Central memory CD8-positive, alpha-beta T cell (primary cell): ENCODE data around the gene AASDHPPT.

Experiments used
- ATAC-seq: fragments of 150-1000 bp; cut with Tn5 transposase; replicated peaks from 2 replicates; pipeline ENCODE4 v1.10.0; 2022; ENCODE audit warnings: mild to moderate bottlenecking, moderate FRiP score, moderate number of reproducible peaks; ENCODE audit not compliant: poor library complexity, severe bottlenecking; ENCODE audit errors: extremely low read depth
- DNase-seq, 2 donors: peaks; one replicate each; pipeline ENCODE4 v3.0.0; 2021; ENCODE audit warnings: low spot score in 2 of 2
- H3K27ac Mint-ChIP-seq: one replicate; pipeline ENCODE4 v1.8.0; 2022; ENCODE audit warnings: low read depth, mild to moderate bottlenecking, moderate library complexity, mixed read lengths
- H3K27me3 Mint-ChIP-seq: one replicate; pipeline ENCODE4 v1.8.0; 2022; ENCODE audit warnings: mixed read lengths
- H3K36me3 Mint-ChIP-seq: one replicate; pipeline ENCODE4 v1.8.0; 2022; ENCODE audit warnings: mild to moderate bottlenecking, moderate library complexity, mixed read lengths; ENCODE audit not compliant: insufficient read depth
- H3K4me1 Mint-ChIP-seq: one replicate; pipeline ENCODE4 v1.8.0; 2022; ENCODE audit warnings: mixed read lengths
- H3K4me3 Mint-ChIP-seq: one replicate; pipeline ENCODE4 v1.8.0; 2022; ENCODE audit warnings: mild to moderate bottlenecking, moderate library complexity, mixed read lengths
- H3K9me3 Mint-ChIP-seq: one replicate; pipeline ENCODE4 v1.8.0; 2022; ENCODE audit warnings: mixed read lengths

AASDHPPT gene

DNA sequence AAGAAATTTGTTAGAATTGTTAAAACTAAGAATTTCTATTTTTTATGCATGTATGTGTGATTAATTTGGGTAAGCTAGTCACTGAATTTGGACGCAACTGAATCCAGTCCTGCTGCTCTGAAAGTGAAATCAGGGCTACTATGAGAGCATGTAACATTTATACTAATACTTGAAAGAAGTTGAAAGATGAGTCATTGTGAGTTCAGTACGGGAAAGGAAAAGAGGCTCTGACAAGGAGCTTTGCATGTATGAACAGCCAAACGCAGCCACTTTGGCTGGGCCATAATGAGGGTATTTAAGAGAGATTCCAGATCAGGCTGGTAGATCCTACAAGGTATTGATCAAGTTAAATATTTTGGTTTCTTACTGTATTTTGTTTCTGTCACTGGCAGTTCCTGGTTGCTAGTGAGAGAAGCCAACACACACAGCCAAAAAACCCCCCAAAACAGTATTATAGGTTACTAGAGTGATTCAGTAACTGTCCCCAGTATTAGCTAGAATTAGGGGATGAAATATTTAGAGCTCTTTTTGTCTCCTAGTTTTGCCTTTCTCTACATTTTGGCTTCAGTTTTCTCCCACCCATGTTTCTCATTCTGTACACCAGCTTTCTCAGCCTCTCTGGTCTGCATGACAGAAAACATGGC lies 14.1 kb downstream of the AASDHPPT start:
- Mint-ChIP-seq H3K9me3 (no peaks in the 10 kb centered on the region), H3K36me3 (peaks cover 28% of the 10 kb centered on the region), H3K4me1 (peaks cover 38% of the 10 kb centered on the region), H3K27me3 (no peaks in the 10 kb centered on the region), H3K4me3 (no peak overlapping the region), H3K27ac (no peak overlapping the region)
- no peak for DNase-seq
- ATAC-seq, result no peak

DNA sequence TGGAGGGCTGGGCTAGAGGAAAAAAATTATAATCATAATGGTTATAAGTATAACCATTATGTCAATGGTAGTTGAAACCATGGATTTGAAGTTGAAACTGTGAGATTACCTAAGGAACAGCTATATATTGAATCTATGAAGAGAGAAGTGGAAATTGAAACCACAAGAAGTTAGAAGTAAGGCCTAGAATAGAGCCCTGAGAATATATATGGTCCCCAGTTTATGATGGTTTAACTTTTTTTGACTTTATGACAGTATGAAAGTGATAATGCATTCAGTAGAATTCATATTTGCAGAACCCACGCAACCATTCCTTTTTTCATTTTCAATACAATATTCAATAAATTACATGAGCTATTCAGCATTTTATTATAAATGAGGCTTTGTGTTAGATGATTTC lies 15.0 kb downstream of the AASDHPPT start:
- Mint-ChIP-seq H3K27ac (no peak overlapping the region), H3K36me3 (peaks cover 36% of the 10 kb centered on the region), H3K4me1 (peaks cover 33% of the 10 kb centered on the region), H3K27me3 (no peaks in the 10 kb centered on the region), H3K9me3 (no peaks in the 10 kb centered on the region), H3K4me3 (no peak overlapping the region)
- ATAC-seq, result no peak
- DNase-seq, result no peak

DNA sequence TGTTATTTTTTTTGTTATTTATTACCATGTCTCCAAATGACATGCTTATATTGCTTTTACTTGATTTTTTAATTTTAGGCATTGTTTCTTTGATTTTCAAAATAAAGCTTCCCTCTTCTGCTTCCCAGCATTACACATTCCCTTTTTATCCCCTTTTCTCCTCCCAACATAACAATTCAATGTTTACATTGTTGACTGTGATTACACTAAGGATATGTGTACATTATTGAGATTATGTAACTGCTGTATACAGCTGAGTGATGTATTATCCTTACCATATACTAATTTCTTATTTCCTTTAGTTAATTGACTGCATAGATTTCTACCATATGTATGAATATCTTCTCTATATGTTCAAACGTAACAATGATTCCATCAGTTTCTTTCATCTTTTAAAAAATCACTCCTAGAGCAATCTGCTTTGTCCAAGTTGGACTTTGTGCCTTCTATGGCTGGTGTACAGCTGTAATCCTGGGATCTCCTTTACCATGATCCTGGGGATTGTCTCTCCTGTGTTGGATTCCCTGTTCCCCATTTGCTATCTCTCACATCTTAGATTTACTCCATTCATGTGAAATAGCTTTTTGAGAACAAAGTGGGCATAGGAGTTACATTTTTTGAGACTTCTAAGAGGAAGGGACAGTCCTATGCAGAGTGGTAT lies 21.6 kb downstream of the AASDHPPT start:
- Mint-ChIP-seq H3K4me1 (no peaks in the 10 kb centered on the region), H3K36me3 (peaks cover 36% of the 10 kb centered on the region), H3K9me3 (no peaks in the 10 kb centered on the region), H3K27me3 (no peaks in the 10 kb centered on the region), H3K27ac (no peak overlapping the region), H3K4me3 (no peak overlapping the region)
- ATAC-seq (no peak), DNase-seq (no peak)

DNA sequence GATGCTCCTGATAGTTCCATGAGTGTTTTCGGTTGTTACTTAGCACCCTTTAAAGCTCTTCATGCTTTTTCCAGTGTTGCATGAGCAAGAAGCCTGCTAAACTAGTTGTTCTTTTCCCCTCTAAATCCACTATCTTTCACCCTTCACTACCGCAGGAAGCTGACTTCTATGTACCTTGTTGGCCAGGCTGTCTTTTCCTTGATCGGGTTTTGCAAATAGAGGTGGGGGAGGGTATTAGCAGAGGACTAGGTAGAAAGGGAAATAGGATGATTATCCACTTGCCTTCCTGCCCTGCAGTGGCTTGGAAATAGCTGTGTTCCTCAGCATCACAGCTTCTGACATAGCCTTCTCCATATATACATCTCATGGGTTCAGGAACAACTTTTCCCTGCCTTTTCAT lies 23.9 kb downstream of the AASDHPPT start:
- H3K27me3 Mint-ChIP-seq, result no peaks in the 10 kb centered on the region
- no peaks in the 10 kb centered on the region for H3K4me1 Mint-ChIP-seq
- no peak for DNase-seq

DNA sequence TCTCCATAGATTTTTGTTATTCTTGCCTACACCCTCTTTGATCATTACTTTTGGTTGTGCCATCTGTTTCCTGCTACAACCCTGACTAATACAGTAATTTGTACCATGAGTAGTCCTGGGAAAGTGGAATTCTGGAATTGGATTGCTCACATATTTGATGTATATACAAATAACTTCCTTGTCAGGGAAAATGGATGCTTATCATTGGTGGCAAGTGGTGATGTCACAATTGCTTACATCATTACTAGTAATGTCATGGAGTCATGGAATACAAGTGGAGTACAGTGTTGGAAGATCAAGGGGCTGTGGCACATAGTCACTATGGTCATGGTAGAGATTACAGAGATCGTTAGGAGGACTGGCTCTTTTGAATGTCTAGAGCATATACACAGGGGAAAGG lies 24.4 kb downstream of the AASDHPPT start:
- Mint-ChIP-seq H3K27me3 (no peaks in the 10 kb centered on the region), H3K9me3 (no peaks in the 10 kb centered on the region), H3K36me3 (peaks cover 19% of the 10 kb centered on the region), H3K27ac (no peak overlapping the region), H3K4me1 (no peaks in the 10 kb centered on the region), H3K4me3 (no peak overlapping the region)
- DNase-seq (no peak), ATAC-seq (no peak)

More for the DNA sequence above, 23.9 kb downstream of the AASDHPPT start:
- Mint-ChIP-seq H3K9me3 (no peaks in the 10 kb centered on the region), H3K27ac (no peak overlapping the region), H3K36me3 (peaks cover 23% of the 10 kb centered on the region), H3K4me3 (no peak overlapping the region)
- ATAC-seq, result no peak

DNA sequence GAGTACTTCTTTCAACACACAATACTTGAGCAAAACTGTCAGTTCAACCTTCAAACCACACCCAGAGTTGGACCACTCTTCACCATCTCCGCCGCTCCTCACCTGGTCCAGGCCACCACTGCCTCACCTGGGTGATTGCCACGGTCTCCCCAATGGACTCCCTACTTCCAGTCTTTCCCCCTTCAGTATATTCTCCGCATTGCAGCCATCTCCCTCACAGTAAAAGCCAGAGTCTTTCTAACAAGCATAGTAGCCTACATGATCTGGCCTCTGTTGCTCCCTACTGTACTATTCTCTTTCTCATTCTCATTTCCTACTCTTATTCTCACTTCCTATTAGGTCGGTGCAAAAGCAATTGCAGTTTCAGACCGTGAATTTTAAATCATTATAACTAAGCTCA lies 28.5 kb downstream of the AASDHPPT start:
- H3K4me3 Mint-ChIP-seq, result no peak overlapping the region
- H3K36me3 Mint-ChIP-seq, result no peaks in the 10 kb centered on the region
- H3K9me3 Mint-ChIP-seq, result no peaks in the 10 kb centered on the region
- H3K27ac Mint-ChIP-seq, result no peak overlapping the region
- H3K4me1 Mint-ChIP-seq, result no peaks in the 10 kb centered on the region
- peaks cover 12% of the 10 kb centered on the region for H3K27me3 Mint-ChIP-seq
- ATAC-seq (no peak), DNase-seq (no peak)

DNA sequence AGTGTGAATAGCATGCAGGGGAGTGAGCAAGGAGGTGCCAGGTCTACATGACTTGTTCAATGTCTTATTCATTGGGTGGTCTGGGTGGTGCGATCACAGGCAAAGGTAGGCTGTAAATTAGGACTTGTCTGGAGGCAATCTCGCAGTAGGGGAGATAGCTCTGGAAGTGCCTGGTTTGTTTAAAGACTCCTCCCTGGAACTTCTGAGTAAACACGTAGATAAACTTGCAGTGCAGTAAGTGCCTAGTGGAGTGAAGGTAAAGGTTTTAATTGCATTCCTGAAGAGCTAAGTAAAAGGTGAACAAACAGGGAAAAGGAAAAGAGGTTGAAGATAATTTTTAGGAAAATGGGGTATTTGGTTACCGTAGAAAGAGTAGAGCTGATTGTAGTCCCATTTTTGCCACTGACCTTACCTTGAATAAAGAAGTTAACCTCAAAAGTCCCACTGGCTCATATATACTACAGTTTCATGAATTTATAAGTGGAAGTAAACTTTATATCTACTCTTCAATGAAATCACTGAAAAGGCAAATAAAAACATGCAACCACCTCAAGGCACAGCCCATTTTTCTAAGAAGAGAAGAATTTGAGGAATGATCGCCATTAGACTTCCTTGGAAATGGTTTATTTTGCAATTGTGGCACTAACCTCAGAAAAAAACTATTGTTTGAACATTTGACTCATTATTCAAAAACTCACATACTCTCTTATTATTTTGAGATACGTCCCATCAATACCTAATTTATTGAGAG lies 44.3 kb downstream of the AASDHPPT start:
- ATAC-seq, result no peak
- DNase-seq, result no peak
- H3K4me3 Mint-ChIP-seq, result no peak overlapping the region
- no peaks in the 10 kb centered on the region for H3K4me1 Mint-ChIP-seq
- H3K36me3 Mint-ChIP-seq, result no peaks in the 10 kb centered on the region
- peaks cover 47% of the 10 kb centered on the region for H3K27me3 Mint-ChIP-seq
- H3K9me3 Mint-ChIP-seq, result no peaks in the 10 kb centered on the region
- H3K27ac Mint-ChIP-seq, result no peak overlapping the region

DNA sequence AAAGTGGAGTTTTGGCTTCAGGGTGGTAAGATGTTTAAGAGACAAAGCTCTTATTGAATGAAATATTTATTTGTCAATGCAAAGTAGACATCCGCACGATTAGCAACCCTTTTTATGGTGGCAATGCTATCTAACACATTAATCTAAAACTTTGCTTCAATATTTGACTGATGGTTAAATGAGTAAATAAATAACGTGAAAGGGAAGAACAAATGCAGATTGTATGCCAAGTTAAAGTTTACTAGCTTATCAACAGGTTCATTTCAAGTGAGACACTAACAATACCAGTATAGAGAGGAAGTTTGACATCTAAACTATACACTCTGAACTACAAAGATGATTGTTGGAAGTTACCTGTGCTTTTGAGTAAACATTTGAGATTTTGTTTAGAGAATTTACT lies 50.1 kb downstream of the AASDHPPT start:
- Mint-ChIP-seq H3K27me3 (peaks cover 59% of the 10 kb centered on the region), H3K4me3 (no peak overlapping the region), H3K9me3 (no peaks in the 10 kb centered on the region), H3K27ac (no peak overlapping the region), H3K36me3 (no peaks in the 10 kb centered on the region), H3K4me1 (no peaks in the 10 kb centered on the region)
- ATAC-seq (no peak), DNase-seq (no peak)

DNA sequence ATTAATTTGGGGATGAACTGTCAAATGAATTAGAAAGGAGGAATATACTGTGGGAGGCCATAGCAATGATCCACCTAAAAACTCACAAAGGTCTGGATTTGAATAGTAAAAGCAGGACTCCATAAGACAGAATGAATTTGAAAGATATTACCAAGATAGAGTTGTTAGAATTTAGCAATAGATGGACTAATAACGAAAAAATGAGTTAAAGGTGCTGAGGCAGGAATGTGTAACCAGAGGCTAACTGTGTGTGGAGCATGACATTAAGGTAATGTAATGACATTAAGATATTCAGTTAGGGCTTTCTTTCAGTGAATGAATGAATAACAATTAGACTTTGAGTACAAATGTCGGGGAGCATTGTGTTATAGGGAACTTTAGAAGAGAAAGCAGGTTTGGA lies 51.3 kb downstream of the AASDHPPT start:
- Mint-ChIP-seq H3K36me3 (no peaks in the 10 kb centered on the region), H3K27ac (no peak overlapping the region), H3K9me3 (no peaks in the 10 kb centered on the region), H3K27me3 (peaks cover 66% of the 10 kb centered on the region), H3K4me3 (no peak overlapping the region), H3K4me1 (no peaks in the 10 kb centered on the region)
- DNase-seq (no peak), ATAC-seq (no peak)

DNA sequence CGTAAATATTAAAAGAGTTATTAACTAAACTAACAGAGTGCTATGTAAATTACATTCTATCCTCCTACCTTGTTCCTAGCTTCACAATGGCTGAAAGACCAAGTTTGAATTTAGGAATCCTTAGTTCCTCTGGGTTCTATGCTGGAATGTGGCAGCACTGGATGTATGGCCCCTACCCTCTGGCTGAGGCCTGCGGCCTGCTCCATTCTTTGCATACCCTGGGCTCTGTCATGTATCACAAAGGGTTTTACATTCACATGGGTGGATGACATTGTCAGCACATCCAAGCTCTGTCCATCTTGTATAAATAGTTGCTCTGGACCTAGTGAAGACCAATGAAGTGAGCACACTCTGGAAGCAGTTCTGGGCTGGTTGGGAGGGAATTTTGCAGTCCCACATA lies 54.5 kb downstream of the AASDHPPT start:
- H3K27me3 Mint-ChIP-seq, result peaks cover 74% of the 10 kb centered on the region
- no peak overlapping the region for H3K4me3 Mint-ChIP-seq

DNA sequence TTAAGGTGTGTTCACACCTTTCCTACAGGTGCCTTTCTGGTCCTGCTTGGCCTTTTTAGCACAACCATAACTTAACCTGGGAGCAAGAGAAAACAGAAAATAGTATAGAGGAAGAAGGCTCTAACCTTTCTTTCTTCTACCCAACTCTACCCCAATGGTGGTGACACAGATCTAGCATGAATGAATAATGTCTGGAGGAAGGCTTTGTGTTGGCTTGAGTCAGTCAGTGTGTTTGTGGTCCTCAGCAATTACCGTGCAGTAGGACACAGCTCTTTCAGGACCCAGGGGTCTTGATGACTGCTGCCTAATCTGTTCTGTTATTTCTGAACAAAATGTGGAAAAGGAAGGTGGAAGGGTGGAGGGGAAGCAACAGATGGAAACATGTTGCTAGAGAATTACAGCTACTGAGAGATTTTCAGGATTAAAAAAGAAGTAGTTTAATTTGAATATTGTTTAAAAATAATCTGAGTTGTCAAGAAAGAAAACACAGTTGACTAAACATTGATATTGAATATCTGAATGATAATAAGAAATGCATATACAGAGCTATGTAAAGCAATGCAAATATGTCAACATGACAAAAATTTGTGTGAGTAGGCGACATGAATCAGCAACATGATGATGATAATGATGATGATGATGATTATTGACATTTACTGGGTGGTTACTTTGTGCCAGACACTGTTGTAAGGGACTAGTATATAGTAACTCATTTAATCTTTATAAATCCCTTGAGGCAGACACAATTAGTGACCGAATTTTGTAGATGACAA lies 55.3 kb downstream of the AASDHPPT start:
- H3K4me3 Mint-ChIP-seq, result no peak overlapping the region
- H3K36me3 Mint-ChIP-seq, result no peaks in the 10 kb centered on the region
- no peaks in the 10 kb centered on the region for H3K4me1 Mint-ChIP-seq
- peaks cover 69% of the 10 kb centered on the region for H3K27me3 Mint-ChIP-seq
- no peaks in the 10 kb centered on the region for H3K9me3 Mint-ChIP-seq
- ATAC-seq (no peak), DNase-seq (no peak)
- no peak overlapping the region for H3K27ac Mint-ChIP-seq

More for the DNA sequence above, 54.5 kb downstream of the AASDHPPT start:
- DNase-seq, result no peak
- H3K9me3 Mint-ChIP-seq, result no peaks in the 10 kb centered on the region
- H3K4me1 Mint-ChIP-seq, result no peaks in the 10 kb centered on the region
- H3K27ac Mint-ChIP-seq, result no peak overlapping the region
- ATAC-seq, result no peak
- H3K36me3 Mint-ChIP-seq, result no peaks in the 10 kb centered on the region

DNA sequence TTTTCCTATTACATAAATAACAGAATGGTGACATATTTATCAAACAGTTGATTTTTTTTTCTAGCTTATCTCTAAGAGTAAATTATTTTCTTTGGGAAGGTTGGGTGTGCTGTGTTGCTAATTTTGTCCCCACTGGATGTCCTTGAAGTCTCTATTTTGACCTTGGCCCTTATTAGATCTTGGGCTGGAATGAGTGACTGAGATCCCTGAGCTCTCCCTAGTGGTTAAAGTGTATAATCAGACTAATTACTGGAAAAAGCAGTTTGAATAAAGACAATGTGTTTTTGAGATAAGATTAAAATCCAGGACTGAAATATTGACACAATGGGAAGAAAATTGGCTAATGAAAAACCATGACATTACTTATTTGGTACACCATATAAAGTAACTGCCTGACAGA lies 56.1 kb downstream of the AASDHPPT start:
- Mint-ChIP-seq H3K4me1 (no peaks in the 10 kb centered on the region), H3K9me3 (no peaks in the 10 kb centered on the region)
- DNase-seq, result no peak

More for the DNA sequence above, 56.1 kb downstream of the AASDHPPT start:
- Mint-ChIP-seq H3K36me3 (no peaks in the 10 kb centered on the region), H3K27me3 (peaks cover 62% of the 10 kb centered on the region), H3K27ac (no peak overlapping the region), H3K4me3 (no peak overlapping the region)
- ATAC-seq, result no peak
